IMR-90 (cell line): ENCODE results near the gene APBB3. TPM values are rescaled to one million over a fixed set of nuclear protein-coding genes. Genes with fewer than 3 reads are reported as not detected.

Source experiments
- ATAC-seq: fragments of 200-7000 bp; cut with Tn5 transposase; 2 replicates; pipeline ENCODE4 v1.9.1; 2020; ENCODE audit warnings: low read depth, mild to moderate bottlenecking, moderate library complexity
- BruUV-seq: library from RNA; stranded (reverse); fragments of 400-500 nt; replicated peaks from 2 replicates; lab custom pipeline; 2021; lab: Mats Ljungman, UMichigan
- CTCF ChIA-PET: fragments of 300-600 bp; formaldehyde crosslinking; extraction: SDS; loops from one replicate; lab custom pipeline; 2021; ENCODE audit warnings: antibody characterized with exemption; lab: Yijun Ruan, JAX
- POLR2A ChIA-PET: fragments of 300-600 bp; sonication (Branson Sonifier 250); formaldehyde crosslinking; loops from one replicate; lab custom pipeline; 2022; ENCODE audit warnings: antibody characterized with exemption; ENCODE audit not compliant: unreplicated experiment; lab: Charles Lee
- DNase-seq: peaks from one replicate; pipeline ENCODE4 v3.0.0; 2013
- H2AFZ ChIP-seq: replicated peaks from 2 replicates; pipeline ENCODE3; 2013; ENCODE audit warnings: low read length, mild to moderate bottlenecking; ENCODE audit not compliant: poor library complexity
- H2AK5ac ChIP-seq: 2 replicates; pipeline ENCODE4 v1.6.1; 2013; ENCODE audit warnings: low read depth, low read length, inconsistent platforms
- H2AK9ac ChIP-seq: replicated peaks from 2 replicates; pipeline ENCODE3; 2013; ENCODE audit warnings: mild to moderate bottlenecking, low read depth, low read length, moderate library complexity; ENCODE audit not compliant: poor library complexity
- H2BK120ac ChIP-seq: 2 replicates; pipeline ENCODE4 v1.6.1; 2013; ENCODE audit warnings: low read depth, low read length, inconsistent platforms
- H2BK15ac ChIP-seq: 3 replicates; pipeline ENCODE4 v1.6.1; 2013; ENCODE audit warnings: low read depth, low read length, inconsistent platforms
- H2BK20ac ChIP-seq: 2 replicates; pipeline ENCODE4 v1.6.1; 2013; ENCODE audit warnings: low read depth, mild to moderate bottlenecking, inconsistent platforms, low read length, moderate library complexity
- H2BK5ac ChIP-seq: 2 replicates; pipeline ENCODE4 v1.6.1; 2013; ENCODE audit warnings: mild to moderate bottlenecking, low read depth, low read length, inconsistent platforms; ENCODE audit not compliant: poor library complexity, severe bottlenecking
- H3K14ac ChIP-seq: replicated peaks from 2 replicates; pipeline ENCODE4 v1.6.1; 2013; ENCODE audit warnings: low read depth, low read length, inconsistent platforms
- H3K18ac ChIP-seq: 2 replicates; pipeline ENCODE4 v1.6.1; 2013; ENCODE audit warnings: low read depth, low read length, control low read depth
- H3K23ac ChIP-seq: 2 replicates; pipeline ENCODE4 v1.6.1; 2013; ENCODE audit warnings: low read depth, low read length, inconsistent platforms
- H3K27ac ChIP-seq: 2 replicates; pipeline ENCODE4 v1.5.1; 2013; ENCODE audit warnings: mild to moderate bottlenecking, control low read depth, low read length; ENCODE audit not compliant: insufficient read depth
- H3K27me3 ChIP-seq: 2 replicates; pipeline ENCODE4 v1.6.1; 2013; ENCODE audit warnings: low read length; ENCODE audit not compliant: control insufficient read depth, insufficient read depth
- H3K36me3 ChIP-seq: 2 replicates; pipeline ENCODE4 v1.6.1; 2013; ENCODE audit warnings: low read length, mixed read lengths; ENCODE audit not compliant: control insufficient read depth, insufficient read depth
- H3K4ac ChIP-seq: 2 replicates; pipeline ENCODE4 v1.6.1; 2013; ENCODE audit warnings: low read depth, low read length, inconsistent platforms
- H3K4me1 ChIP-seq: 2 replicates; pipeline ENCODE4 v1.6.1; 2013; ENCODE audit warnings: low read length, mixed read lengths; ENCODE audit not compliant: control insufficient read depth, insufficient read depth
- H3K4me2 ChIP-seq: 2 replicates; pipeline ENCODE4 v1.6.1; 2013; ENCODE audit warnings: low read depth, mild to moderate bottlenecking, control low read depth, low read length, moderate library complexity
- H3K4me3 ChIP-seq: 2 replicates; pipeline ENCODE4 v1.5.1; 2013; ENCODE audit warnings: low read depth, mild to moderate bottlenecking, control low read depth, low read length, moderate library complexity; ENCODE audit not compliant: insufficient read depth
- H3K56ac ChIP-seq: 2 replicates; pipeline ENCODE4 v1.6.1; 2013; ENCODE audit warnings: low read length, inconsistent platforms; ENCODE audit not compliant: insufficient read depth; ENCODE audit errors: extremely low read depth
- H3K79me1 ChIP-seq, 2 experiments: 2 replicates each; pipeline ENCODE4 v1.6.1; 2013; ENCODE audit warnings: low read length in 2 of 2, inconsistent platforms in 1 of 2, low read depth in 1 of 2
- H3K9ac ChIP-seq: 2 replicates; pipeline ENCODE4 v1.6.1; 2013; ENCODE audit warnings: low read depth, low read length, control low read depth
- H3K9me1 ChIP-seq: 2 replicates; pipeline ENCODE4 v1.6.1; 2013; ENCODE audit warnings: low read length, inconsistent platforms; ENCODE audit not compliant: insufficient read depth
- H3K9me3 ChIP-seq: 2 replicates; pipeline ENCODE4 v1.6.1; 2013; ENCODE audit warnings: low read length; ENCODE audit not compliant: control insufficient read depth, insufficient read depth
- H4K20me1 ChIP-seq: 2 replicates; pipeline ENCODE4 v1.6.1; 2013; ENCODE audit warnings: low read length, inconsistent platforms; ENCODE audit not compliant: insufficient read depth
- H4K5ac ChIP-seq: 2 replicates; pipeline ENCODE4 v1.6.1; 2013; ENCODE audit warnings: mild to moderate bottlenecking, low read depth, low read length, control low read depth
- H4K8ac ChIP-seq, 2 experiments: 2 replicates each; pipeline ENCODE4 v1.6.1; 2013; ENCODE audit warnings: low read depth in 2 of 2, low read length in 2 of 2, control low read depth in 1 of 2, inconsistent platforms in 1 of 2
- H4K91ac ChIP-seq: 2 replicates; pipeline ENCODE4 v1.6.1; 2013; ENCODE audit warnings: low read depth, low read length, inconsistent platforms; ENCODE audit not compliant: insufficient read depth
- BHLHE40 ChIP-seq: fragments of 150-350 bp; IDR thresholded peaks from 2 replicates; pipeline ENCODE4 v1.6.1; 2016; ENCODE audit warnings: mild to moderate bottlenecking, low read depth, low read length
- CEBPB ChIP-seq: IDR thresholded peaks from 2 replicates; pipeline ENCODE4 v1.6.1; 2012; ENCODE audit warnings: low read depth, low read length, improper control_type of control experiment
- CHD1 ChIP-seq: IDR thresholded peaks from 2 replicates; pipeline ENCODE4 v1.6.1; 2012; ENCODE audit warnings: low read depth, low read length, improper control_type of control experiment
- FOS ChIP-seq: fragments of 150-350 bp; IDR thresholded peaks from 2 replicates; pipeline ENCODE4 v1.6.1; 2016; ENCODE audit warnings: low read depth, low read length
- MAFK ChIP-seq: IDR thresholded peaks from 2 replicates; pipeline ENCODE4 v1.6.1; 2012; ENCODE audit warnings: low read depth, low read length, improper control_type of control experiment
- MAZ ChIP-seq: IDR thresholded peaks from 2 replicates; pipeline ENCODE4 v1.6.1; 2012; ENCODE audit warnings: low read depth, mild to moderate bottlenecking, low read length, improper control_type of control experiment, moderate library complexity, borderline replicate concordance
- MXI1 ChIP-seq: IDR thresholded peaks from 2 replicates; pipeline ENCODE4 v1.6.1; 2012; ENCODE audit warnings: low read depth, mild to moderate bottlenecking, low read length, moderate library complexity, borderline replicate concordance
- NFE2L2 ChIP-seq: fragments of 150-350 bp; IDR thresholded peaks from 2 replicates; pipeline ENCODE4 v1.6.1; 2016; ENCODE audit warnings: low read depth, mild to moderate bottlenecking, low read length
- POLR2A ChIP-seq: IDR thresholded peaks from 2 replicates; pipeline ENCODE4 v1.6.1; 2012; ENCODE audit warnings: mild to moderate bottlenecking, low read depth, low read length
- RAD21 ChIP-seq: IDR thresholded peaks from 2 replicates; pipeline ENCODE4 v1.6.1; 2012; ENCODE audit warnings: low read length, improper control_type of control experiment
- RCOR1 ChIP-seq: IDR thresholded peaks from 2 replicates; pipeline ENCODE4 v1.6.1; 2012; ENCODE audit warnings: mild to moderate bottlenecking, low read length, improper control_type of control experiment; ENCODE audit not compliant: insufficient replicate concordance
- RFX5 ChIP-seq: IDR thresholded peaks from 2 replicates; pipeline ENCODE4 v1.8.0; 2012; ENCODE audit warnings: low read depth, mild to moderate bottlenecking, low read length, moderate library complexity
- SMC3 ChIP-seq: fragments of 150-350 bp; IDR thresholded peaks from 2 replicates; pipeline ENCODE4 v1.6.1; 2016; ENCODE audit warnings: low read depth, mild to moderate bottlenecking, antibody characterized with exemption, low read length, moderate library complexity
- USF2 ChIP-seq: fragments of 150-350 bp; IDR thresholded peaks from 2 replicates; pipeline ENCODE4 v1.6.1; 2017; ENCODE audit warnings: mild to moderate bottlenecking, antibody characterized with exemption, low read length, low read depth
- WGBS, 2 experiments: methylation state at CpG; one replicate each; pipeline versions ENCODE4 v1.1.5 to v1.1.7; 2013; ENCODE audit warnings: missing lambda C conversion rate in 2 of 2; ENCODE audit not compliant: insufficient read length in 1 of 2; ENCODE audit errors: extremely low coverage in 2 of 2; 5-methylcytosine and 5-hydroxymethylcytosine counted together
- dilution Hi-C: fragments of 300-500 bp; cut with HindIII; formaldehyde crosslinking; loops from one replicate; pipeline ENCODE4 v1.14.3; 2018; ENCODE audit warnings: low sequenced_read_pairs; ENCODE audit not compliant: unreplicated experiment
- in situ Hi-C: fragments of 300-500 bp; cut with MboI; formaldehyde crosslinking; loops from 3 replicates; pipeline ENCODE4 v1.14.3; 2019; ENCODE audit warnings: low sequenced_read_pairs, inconsistent platforms, mixed read lengths
- intact Hi-C: fragments of 100-400 bp; cut with micrococcal nuclease; formaldehyde crosslinking; loops from 2 replicates; pipeline ENCODE4 v1.10.0; 2022
- polyA plus RNA-seq, 3 experiments: library from polyadenylated mRNA; depleted of rRNA; stranded (reverse); fragments of >200 nt; gene quantifications; 2 replicates each; pipeline ENCODE4 v1.2.3, GENCODE V29; 2012; ENCODE audit warnings: low replicate concordance in 1 of 3
- total RNA-seq: library from RNA; depleted of rRNA; stranded (reverse); fragments of >200 nt; gene quantifications from 2 replicates; pipeline ENCODE4 v1.2.3, GENCODE V29; 2012
- TF ChIP-seq, protein P1 (sequence below): fragments of 150-350 bp; IDR thresholded peaks from 2 replicates; pipeline ENCODE4 v1.6.1; 2016; ENCODE audit warnings: low read depth, mild to moderate bottlenecking, low read length, moderate library complexity, borderline replicate concordance
- TF ChIP-seq, protein P2 (sequence below): conservative IDR thresholded peaks from 2 replicates; pipeline ENCODE4 v1.5.1; 2012; ENCODE audit warnings: mild to moderate bottlenecking, low read depth, low read length, improper control_type of control experiment

Gene APBB3
- total and polyA plus RNA-seq, 2 of the 4 experiments (the other 2 are of a cell fraction): 6.6 to 23.8 TPM

GRCh38 chr5:140565780-140566095 lies 1.3 kb upstream of the APBB3 start:
- Histone ChIP-seq H2AK5ac (peak overlapping the region; percentile 79; the same call in 1 of the 2 replicates), H3K23ac (peak overlapping the region; percentile 86; the same call in 1 of the 2 replicates), H3K27ac (no peak overlapping the region), H3K4me2 (peak overlapping the region; percentile 82), H3K18ac (no peak overlapping the region), H3K9ac (0 out of 2 replicates have a peak overlapping the region, but pooled peaks have one; percentile 89), H2BK5ac (no peak overlapping the region), H3K27me3 (no peaks in the 10 kb centered on the region), H4K8ac (no peak overlapping the region; a peak in 1 of 4 replicates), H2BK15ac (no peak overlapping the region), H3K4me3 (peak overlapping the region; percentile 82; the same call in 1 of the 2 replicates), H2AFZ (no peak overlapping the region), H2BK120ac (no peak overlapping the region), H3K4ac (peak overlapping the region; percentile 91; the same call in 1 of the 2 replicates), H3K9me3 (no peaks in the 10 kb centered on the region), H4K91ac (no peak overlapping the region), H3K4me1 (peaks cover 8% of the 10 kb centered on the region), H3K9me1 (peaks cover 17% of the 10 kb centered on the region), H2AK9ac (peak overlapping the region; percentile 33), H3K56ac (no peak overlapping the region), H3K36me3 (peaks cover 31% of the 10 kb centered on the region), H3K79me1 (peaks cover 27 to 54% of the 10 kb centered on the region in 2 experiments), H4K20me1 (no peaks in the 10 kb centered on the region), H3K14ac (no peak overlapping the region), H2BK20ac (no peak overlapping the region), H4K5ac (no peak overlapping the region)
- ChIA-PET POLR2A (interaction anchor here (1.3 kb wide), 1 partner anchor 8 kb away, joined by 3 read pairs; the partner anchor contains the start of gene SRA1), CTCF (interaction anchor here (0.5 kb wide), 1 partner anchor 193 kb away, joined by 3 read pairs; no protein-coding TSS in a partner anchor)
- in situ Hi-C loops (no loop called here), intact Hi-C loops (no loop called here), dilution Hi-C loops (no loop called here)
- no peak for DNase-seq
- BruUV-seq: no TSS peak
- no CpG with 5 or more reads among the region's 4 CpGs for WGBS, 2 experiments
- no peak for ATAC-seq
- TF ChIP-seq MAZ: no peak
- no peak for TF ChIP-seq RFX5
- TF ChIP-seq MXI1: no peak
- no peak for TF ChIP-seq BHLHE40
- no peak for TF ChIP-seq CEBPB
- TF ChIP-seq RAD21: no peak
- no peak for TF ChIP-seq USF2
- no peak for TF ChIP-seq MAFK
- no peak for TF ChIP-seq SMC3
- TF ChIP-seq, protein P1, sequence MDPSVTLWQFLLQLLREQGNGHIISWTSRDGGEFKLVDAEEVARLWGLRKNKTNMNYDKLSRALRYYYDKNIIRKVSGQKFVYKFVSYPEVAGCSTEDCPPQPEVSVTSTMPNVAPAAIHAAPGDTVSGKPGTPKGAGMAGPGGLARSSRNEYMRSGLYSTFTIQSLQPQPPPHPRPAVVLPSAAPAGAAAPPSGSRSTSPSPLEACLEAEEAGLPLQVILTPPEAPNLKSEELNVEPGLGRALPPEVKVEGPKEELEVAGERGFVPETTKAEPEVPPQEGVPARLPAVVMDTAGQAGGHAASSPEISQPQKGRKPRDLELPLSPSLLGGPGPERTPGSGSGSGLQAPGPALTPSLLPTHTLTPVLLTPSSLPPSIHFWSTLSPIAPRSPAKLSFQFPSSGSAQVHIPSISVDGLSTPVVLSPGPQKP: no peak
- no peak for TF ChIP-seq CHD1
- TF ChIP-seq POLR2A: no peak
- TF ChIP-seq RCOR1: no peak
- no peak for TF ChIP-seq FOS
- TF ChIP-seq NFE2L2: no peak
- TF ChIP-seq, protein P2, sequence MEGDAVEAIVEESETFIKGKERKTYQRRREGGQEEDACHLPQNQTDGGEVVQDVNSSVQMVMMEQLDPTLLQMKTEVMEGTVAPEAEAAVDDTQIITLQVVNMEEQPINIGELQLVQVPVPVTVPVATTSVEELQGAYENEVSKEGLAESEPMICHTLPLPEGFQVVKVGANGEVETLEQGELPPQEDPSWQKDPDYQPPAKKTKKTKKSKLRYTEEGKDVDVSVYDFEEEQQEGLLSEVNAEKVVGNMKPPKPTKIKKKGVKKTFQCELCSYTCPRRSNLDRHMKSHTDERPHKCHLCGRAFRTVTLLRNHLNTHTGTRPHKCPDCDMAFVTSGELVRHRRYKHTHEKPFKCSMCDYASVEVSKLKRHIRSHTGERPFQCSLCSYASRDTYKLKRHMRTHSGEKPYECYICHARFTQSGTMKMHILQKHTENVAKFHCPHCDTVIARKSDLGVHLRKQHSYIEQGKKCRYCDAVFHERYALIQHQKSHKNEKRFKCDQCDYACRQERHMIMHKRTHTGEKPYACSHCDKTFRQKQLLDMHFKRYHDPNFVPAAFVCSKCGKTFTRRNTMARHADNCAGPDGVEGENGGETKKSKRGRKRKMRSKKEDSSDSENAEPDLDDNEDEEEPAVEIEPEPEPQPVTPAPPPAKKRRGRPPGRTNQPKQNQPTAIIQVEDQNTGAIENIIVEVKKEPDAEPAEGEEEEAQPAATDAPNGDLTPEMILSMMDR: no peak
